ENCODE data around the gene PCDHA1.

DNA sequence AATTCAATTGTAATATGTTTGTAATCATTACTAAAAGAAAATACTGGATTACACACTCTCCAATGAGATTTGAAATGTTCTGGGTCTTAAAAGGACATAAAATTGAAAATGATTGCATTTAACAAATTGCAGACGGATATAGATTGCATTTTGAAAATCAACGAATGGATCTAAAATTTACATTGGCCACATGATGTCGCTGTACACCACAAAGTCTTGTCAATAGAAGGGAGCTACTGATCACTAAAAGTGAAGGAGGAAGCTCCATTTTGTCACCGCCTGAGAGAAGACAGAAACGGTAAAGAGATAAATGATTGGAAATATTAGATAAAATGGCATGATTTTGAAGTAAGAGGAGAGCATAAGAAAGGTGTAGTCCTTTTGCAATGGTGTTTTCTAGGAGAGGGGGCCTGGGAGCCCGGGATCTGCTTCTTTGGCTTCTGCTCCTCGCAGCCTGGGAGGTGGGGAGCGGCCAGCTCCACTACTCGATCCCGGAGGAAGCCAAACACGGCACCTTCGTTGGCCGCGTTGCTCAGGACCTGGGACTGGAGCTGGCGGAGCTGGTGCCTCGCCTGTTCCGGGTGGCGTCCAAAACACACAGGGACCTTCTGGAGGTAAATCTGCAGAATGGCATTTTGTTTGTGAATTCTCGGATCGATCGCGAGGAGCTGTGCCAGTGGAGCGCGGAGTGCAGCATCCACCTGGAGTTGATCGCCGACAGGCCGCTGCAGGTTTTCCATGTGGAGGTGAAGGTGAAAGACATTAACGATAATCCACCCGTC is at the start of gene PCDHA1:
- TF ChIP-seq CTCF (IDR thresholded peaks at IDR 0.05; ENCODE audit: insufficient read depth, low read length, poor library complexity, severe bottlenecking) (no peak), EZH2phosphoT487 (conservative IDR thresholded peaks at IDR 0.05; ENCODE audit: low read length) (no peak)
